Medulla oblongata (tissue), 1 donor: ENCODE data around the gene WNK1.
"Not testable (repeated sequence)": the region's sequence is repeated elsewhere in the genome, so short reads cannot be mapped to it uniquely, and the experiment has no call there.

ENCODE experiments used
- DNase-seq: peaks from one replicate; pipeline ENCODE4 v3.0.0-alpha.2; 2015; ENCODE audit errors: extremely low spot score

Gene WNK1

GRCh38 chr12:751999-752694 is at the start of gene WNK1:
Gene WNK1, plus strand, starts transcription at chr12:752579. Its CDS starts 987 bp downstream, at chr12:753566.
- DNase-seq = peak; percentile 99

- no peak for DNase-seq
Observed at GRCh38 chr12:704516-705242, 47.7 kb upstream of the WNK1 start.

- DNase-seq = not testable (repeated sequence)
Observed at GRCh38 chr12:708084-708483, 44.3 kb upstream of the WNK1 start.

- DNase-seq = no peak
Observed at GRCh38 chr12:709455-710020, 42.8 kb upstream of the WNK1 start.

- peak; percentile 72 for DNase-seq
Observed at GRCh38 chr12:712172-712863, 40.1 kb upstream of the WNK1 start.

- DNase-seq = no peak
Observed at GRCh38 chr12:713281-713875, 39.0 kb upstream of the WNK1 start.

- no peak for DNase-seq
Observed at GRCh38 chr12:716506-716905, 35.9 kb upstream of the WNK1 start.

- DNase-seq = no peak
Observed at GRCh38 chr12:718756-719102, 33.6 kb upstream of the WNK1 start.

GRCh38 chr12:720231-720941 is 32.0 kb upstream of the WNK1 start:
- no peak for DNase-seq

- DNase-seq = no peak
Observed at GRCh38 chr12:724194-724855, 28.1 kb upstream of the WNK1 start.

GRCh38 chr12:725076-725475 is 27.3 kb upstream of the WNK1 start:
- no peak for DNase-seq

- no peak for DNase-seq
Observed at GRCh38 chr12:726281-727140, 25.9 kb upstream of the WNK1 start.

- no peak for DNase-seq
Observed at GRCh38 chr12:727321-727720, 25.1 kb upstream of the WNK1 start.

GRCh38 chr12:728781-729180 is 23.6 kb upstream of the WNK1 start:
- no peak for DNase-seq

GRCh38 chr12:729221-729620 is 23.2 kb upstream of the WNK1 start:
- no peak for DNase-seq

- no peak for DNase-seq
Observed at GRCh38 chr12:730550-730949, 21.8 kb upstream of the WNK1 start.

GRCh38 chr12:737122-737739 is 15.1 kb upstream of the WNK1 start:
- no peak for DNase-seq

- no peak for DNase-seq
Observed at GRCh38 chr12:738712-739111, 13.7 kb upstream of the WNK1 start.

- no peak for DNase-seq
Observed at GRCh38 chr12:739349-739748, 13.0 kb upstream of the WNK1 start.

- DNase-seq = no peak
Observed at GRCh38 chr12:740921-741320, 11.5 kb upstream of the WNK1 start.
